Activated T-helper 2 cell treated with anti-CD3 and anti-CD28 coated beads, Interferon-gamma antibody, Interleukin-2, Interleukin-4, amounts not matched to agents 10 μg/mL and 5 μg/mL and 100 μg/mL, durations not matched to agents 14 hours and 24 hours and 36 hours (primary cell): ENCODE data around the gene TRAF3. TPM values are rescaled to one million over a fixed set of nuclear protein-coding genes. Genes with fewer than 3 reads are reported as not detected.
A peak's percentile ranks its signal among the peaks of the same experiment; 100 is the strongest.
"Not testable (repeated sequence)": the region's sequence is repeated elsewhere in the genome, so short reads cannot be mapped to it uniquely, and the experiment has no call there.

ENCODE experiments used
- DNase-seq: peaks from one replicate; pipeline ENCODE4 v3.0.0; 2021; ENCODE audit warnings: low spot score
- H3K27ac Mint-ChIP-seq: one replicate; pipeline ENCODE4 v1.8.0; 2021; ENCODE audit warnings: mixed read lengths
- H3K27me3 Mint-ChIP-seq: one replicate; pipeline ENCODE4 v1.8.0; 2021; ENCODE audit warnings: low read depth, mixed read lengths
- H3K36me3 Mint-ChIP-seq: one replicate; pipeline ENCODE4 v1.8.0; 2021; ENCODE audit warnings: low read depth, mixed read lengths
- H3K4me1 Mint-ChIP-seq: one replicate; pipeline ENCODE4 v1.8.0; 2021; ENCODE audit warnings: low read depth, mixed read lengths
- H3K4me3 Mint-ChIP-seq: one replicate; pipeline ENCODE4 v1.8.0; 2021; ENCODE audit warnings: low read depth, mild to moderate bottlenecking, moderate library complexity, mixed read lengths
- H3K9me3 Mint-ChIP-seq: one replicate; pipeline ENCODE4 v1.8.0; 2021; ENCODE audit warnings: mixed read lengths
- intact Hi-C: fragments of 100-400 bp; cut with micrococcal nuclease; formaldehyde crosslinking; loops from one replicate; pipeline ENCODE4 v1.15.1; 2023
- total RNA-seq: library from RNA; stranded (reverse); gene quantifications from 2 replicates; pipeline ENCODE4 v1.2.3, GENCODE V29; 2022

TRAF3 gene
- total RNA-seq, 1 donor from 2014 or later = 67.8 TPM

DNA sequence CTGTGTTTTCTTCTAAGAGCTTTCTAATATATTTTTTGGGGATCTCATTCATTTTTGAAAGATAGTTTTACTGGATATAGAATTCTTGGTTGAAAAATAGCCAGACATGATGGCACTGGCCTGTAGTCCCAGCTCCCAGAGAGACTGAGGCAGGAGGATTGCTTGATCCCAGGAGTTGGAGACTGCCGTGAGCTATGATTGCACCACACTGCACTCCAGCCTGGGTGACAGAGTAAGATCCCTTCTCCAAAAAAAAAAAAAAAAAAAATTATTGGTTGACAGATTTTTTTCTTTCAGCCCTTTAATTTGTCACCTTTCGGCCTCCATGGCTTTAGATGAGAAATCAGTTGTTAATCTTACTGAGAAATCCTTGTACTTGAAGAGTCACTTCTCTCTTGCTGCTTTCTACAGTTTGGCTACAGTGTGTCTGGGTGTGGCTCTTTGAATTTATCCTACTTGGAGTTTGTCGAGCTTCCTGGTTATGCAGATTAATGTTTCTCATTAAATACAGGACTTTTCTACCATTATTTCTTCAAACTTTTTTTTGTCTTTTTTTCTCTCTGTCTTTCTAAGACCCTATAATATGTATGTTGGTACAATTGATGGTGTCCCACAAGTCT lies 85.0 kb downstream of the TRAF3 start:
- Mint-ChIP-seq H3K4me1 (no peaks in the 10 kb centered on the region), H3K27ac (no peak overlapping the region), H3K36me3 (peaks cover 88% of the 10 kb centered on the region), H3K27me3 (no peaks in the 10 kb centered on the region), H3K4me3 (no peak overlapping the region), H3K9me3 (peaks cover 39% of the 10 kb centered on the region)
- DNase-seq = no peak
- intact Hi-C loops = no loop called here

DNA sequence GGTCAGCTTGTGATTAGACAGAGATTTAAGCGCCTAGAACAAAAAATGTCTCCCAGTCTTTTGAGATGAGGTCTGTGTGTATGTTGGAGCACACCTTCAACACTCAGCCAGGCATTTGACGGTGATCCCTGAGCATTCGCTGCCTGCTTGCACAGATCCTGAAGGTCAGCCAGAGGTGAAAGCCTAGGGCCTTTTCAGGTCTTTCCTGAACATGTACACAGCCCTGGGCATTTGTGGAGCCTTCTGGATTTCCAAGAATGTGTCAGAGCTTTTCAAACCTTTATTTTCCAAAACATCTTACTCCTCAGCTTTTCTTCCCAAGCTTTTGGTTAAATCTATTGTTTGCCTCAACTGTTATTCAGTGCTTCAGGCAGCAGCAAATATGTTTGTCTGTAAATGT lies 86.1 kb downstream of the TRAF3 start:
- no peak overlapping the region for H3K27ac Mint-ChIP-seq
- intact Hi-C loops = no loop called here
- no peak overlapping the region for H3K4me3 Mint-ChIP-seq
- peaks cover 36% of the 10 kb centered on the region for H3K9me3 Mint-ChIP-seq
- no peaks in the 10 kb centered on the region for H3K27me3 Mint-ChIP-seq
- H3K36me3 Mint-ChIP-seq = peaks cover 85% of the 10 kb centered on the region
- H3K4me1 Mint-ChIP-seq = no peaks in the 10 kb centered on the region
- no peak for DNase-seq

DNA sequence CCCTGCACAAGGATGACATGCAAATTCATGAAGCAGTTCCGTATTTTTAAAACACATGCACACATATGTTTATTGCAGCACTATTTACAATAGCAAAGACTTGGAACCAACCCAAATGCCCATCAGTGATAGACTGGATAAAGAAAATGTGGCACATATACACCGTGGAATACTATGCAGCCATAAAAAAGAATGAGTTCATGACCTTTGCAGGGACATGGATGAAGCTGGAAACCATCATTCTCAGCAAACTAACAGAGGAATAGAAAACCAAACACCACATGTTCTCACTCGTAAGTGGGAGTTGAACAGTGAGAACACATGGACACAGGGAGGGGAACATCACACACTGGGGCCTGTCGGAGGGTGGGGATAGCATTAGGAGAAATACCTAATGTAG lies 88.7 kb downstream of the TRAF3 start:
- Mint-ChIP-seq H3K9me3 (peaks cover 21% of the 10 kb centered on the region), H3K36me3 (peaks cover 76% of the 10 kb centered on the region)
- intact Hi-C loops, H3K4me3 Mint-ChIP-seq, H3K27me3 Mint-ChIP-seq, DNase-seq, H3K27ac Mint-ChIP-seq, H3K4me1 Mint-ChIP-seq: not testable (repeated sequence)

DNA sequence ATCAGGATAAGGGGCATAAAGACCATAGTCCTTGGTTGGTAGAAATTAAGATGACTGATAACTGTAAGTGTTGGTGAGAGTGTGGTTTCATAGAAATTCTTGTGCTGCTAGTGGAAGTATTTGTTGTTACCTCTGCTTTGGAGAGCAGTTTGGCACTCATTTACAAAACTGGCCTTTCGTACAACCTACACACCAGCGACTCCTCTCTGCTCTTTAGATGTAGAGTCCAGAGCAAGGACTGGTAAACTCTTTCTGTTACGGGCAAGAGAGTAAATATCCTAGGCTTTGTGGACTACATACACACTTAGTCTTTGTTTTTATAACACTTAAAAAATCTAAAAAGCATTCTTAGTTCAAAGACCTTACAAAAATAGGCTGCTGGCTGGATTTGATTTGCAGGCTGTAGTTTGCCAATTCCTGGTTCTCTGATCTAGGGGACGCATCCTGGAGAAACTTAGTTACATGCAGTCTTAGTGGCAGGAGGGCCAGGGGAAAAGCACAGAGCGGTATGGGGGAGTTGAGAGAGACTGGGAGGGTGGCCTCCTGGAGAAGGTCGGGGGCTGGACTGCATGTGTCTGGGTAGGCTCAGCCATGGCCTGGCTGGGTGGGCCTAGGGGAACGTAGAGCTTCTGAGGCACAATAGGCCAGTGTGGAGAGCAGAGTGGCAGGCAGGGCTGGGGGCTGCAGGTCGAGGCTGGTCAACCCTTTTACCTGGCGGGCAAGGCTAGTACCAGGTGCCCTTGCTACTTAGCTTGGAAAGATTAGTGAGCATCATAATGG lies 89.9 kb downstream of the TRAF3 start:
- H3K9me3 Mint-ChIP-seq = peaks cover 12% of the 10 kb centered on the region
- H3K27ac Mint-ChIP-seq = no peak overlapping the region
- H3K4me3 Mint-ChIP-seq = no peak overlapping the region
- no peaks in the 10 kb centered on the region for H3K27me3 Mint-ChIP-seq
- no peak for DNase-seq
- peaks cover 73% of the 10 kb centered on the region for H3K36me3 Mint-ChIP-seq
- peaks cover 6% of the 10 kb centered on the region for H3K4me1 Mint-ChIP-seq
- intact Hi-C loops = no loop called here

DNA sequence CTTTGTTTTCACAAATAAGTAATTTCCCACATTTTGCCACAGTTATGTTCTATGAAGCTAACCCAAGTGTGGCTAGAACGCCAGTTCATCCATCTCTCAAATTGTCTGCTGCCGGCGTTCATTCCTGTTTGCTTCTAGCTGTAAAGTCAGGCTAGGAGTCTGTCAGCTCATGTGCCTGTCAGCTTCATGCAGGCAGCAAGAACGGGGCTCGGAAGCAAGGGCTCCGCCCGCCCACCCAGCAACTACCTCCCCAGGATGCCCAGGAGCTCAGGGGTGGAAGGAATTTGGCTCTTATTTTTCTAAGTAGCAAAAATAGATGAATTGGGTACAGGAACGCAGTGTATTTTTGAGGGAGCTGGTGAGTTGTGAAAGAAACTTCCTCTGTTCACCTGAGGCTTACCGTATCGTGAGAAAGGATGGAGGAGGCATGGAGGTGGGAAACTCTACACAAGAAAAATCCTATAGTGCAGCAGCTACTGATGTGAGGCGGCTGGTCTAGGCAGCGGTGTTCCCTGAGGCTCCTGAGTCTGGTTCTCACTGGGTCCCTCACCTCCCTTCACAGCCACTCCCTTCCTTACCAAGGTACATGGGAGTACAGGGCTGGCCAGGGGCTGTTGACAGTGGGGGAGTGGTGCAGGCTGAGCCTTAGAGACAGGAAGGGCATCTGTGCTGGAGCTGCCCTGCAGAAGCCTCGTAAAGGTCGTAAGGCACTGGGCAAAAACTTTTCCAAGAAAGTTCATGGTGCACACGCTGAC lies 90.8 kb downstream of the TRAF3 start:
- Mint-ChIP-seq H3K27ac (no peak overlapping the region), H3K27me3 (no peaks in the 10 kb centered on the region), H3K4me3 (no peak overlapping the region), H3K36me3 (peaks cover 71% of the 10 kb centered on the region), H3K4me1 (peaks cover 6% of the 10 kb centered on the region), H3K9me3 (peaks cover 5% of the 10 kb centered on the region)
- DNase-seq = no peak
- intact Hi-C loops = no loop called here

- DNase-seq = no peak
- intact Hi-C loops = no loop called here
- Mint-ChIP-seq H3K27ac (no peak overlapping the region), H3K27me3 (no peaks in the 10 kb centered on the region), H3K4me1 (peaks cover 6% of the 10 kb centered on the region), H3K9me3 (no peaks in the 10 kb centered on the region), H3K36me3 (peaks cover 72% of the 10 kb centered on the region), H3K4me3 (no peak overlapping the region)
Observed at GRCh38 chr14:102868956-102869547, 91.8 kb downstream of the TRAF3 start.

DNA sequence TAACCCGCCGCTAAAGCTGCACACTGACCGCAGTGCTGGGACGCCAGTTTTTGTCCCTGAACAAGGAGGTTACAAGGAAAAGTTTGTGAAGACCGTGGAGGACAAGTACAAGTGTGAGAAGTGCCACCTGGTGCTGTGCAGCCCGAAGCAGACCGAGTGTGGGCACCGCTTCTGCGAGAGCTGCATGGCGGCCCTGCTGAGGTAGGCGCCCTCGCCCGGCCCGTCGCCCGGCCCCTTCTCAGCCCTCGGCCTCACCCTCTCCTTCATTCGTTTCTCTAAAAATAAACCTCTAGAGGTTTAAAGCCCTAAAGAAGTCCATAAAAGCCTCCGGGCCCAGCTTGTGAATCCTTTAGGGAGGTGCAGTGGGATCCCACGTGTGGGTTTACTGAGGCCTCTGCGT lies 93.0 kb downstream of the TRAF3 start:
- DNase-seq = no peak
- peaks cover 6% of the 10 kb centered on the region for H3K4me1 Mint-ChIP-seq
- intact Hi-C loops = no loop called here
- no peaks in the 10 kb centered on the region for H3K27me3 Mint-ChIP-seq
- H3K4me3 Mint-ChIP-seq = no peak overlapping the region
- no peaks in the 10 kb centered on the region for H3K9me3 Mint-ChIP-seq
- H3K36me3 Mint-ChIP-seq = peaks cover 63% of the 10 kb centered on the region
- peak overlapping the region; percentile 55 for H3K27ac Mint-ChIP-seq

GRCh38 chr14:102870994-102871831 lies 94.0 kb downstream of the TRAF3 start:
- intact Hi-C loops = no loop called here
- peak overlapping the region; percentile 68 for H3K27ac Mint-ChIP-seq
- H3K4me3 Mint-ChIP-seq = no peak overlapping the region
- no peaks in the 10 kb centered on the region for H3K9me3 Mint-ChIP-seq
- H3K36me3 Mint-ChIP-seq = peaks cover 56% of the 10 kb centered on the region
- no peaks in the 10 kb centered on the region for H3K27me3 Mint-ChIP-seq
- DNase-seq = no peak
- peaks cover 6% of the 10 kb centered on the region for H3K4me1 Mint-ChIP-seq

DNA sequence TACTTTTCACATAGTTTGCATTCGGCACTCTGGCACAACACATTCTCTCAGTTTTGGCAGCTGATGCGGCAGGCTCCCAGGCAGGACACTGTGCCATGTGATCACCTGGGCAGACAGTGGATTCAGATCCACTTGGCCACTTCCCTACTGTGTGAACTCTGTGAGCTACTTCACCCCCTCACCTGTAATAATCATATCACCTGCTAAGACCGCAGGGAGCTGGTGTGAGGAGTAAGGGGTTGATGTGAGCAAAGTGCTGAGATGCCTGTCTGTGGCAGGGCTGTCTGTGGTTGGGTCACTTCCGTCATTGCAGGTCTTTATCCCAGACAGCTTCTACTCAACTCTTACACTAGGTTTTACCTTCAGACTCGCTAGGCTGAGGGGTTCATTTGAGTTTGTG lies 94.8 kb downstream of the TRAF3 start:
- no peak overlapping the region for H3K4me3 Mint-ChIP-seq
- no peaks in the 10 kb centered on the region for H3K9me3 Mint-ChIP-seq
- no peak for DNase-seq
- intact Hi-C loops = no loop called here
- H3K27me3 Mint-ChIP-seq = no peaks in the 10 kb centered on the region
- H3K4me1 Mint-ChIP-seq = peaks cover 6% of the 10 kb centered on the region
- H3K36me3 Mint-ChIP-seq = peaks cover 52% of the 10 kb centered on the region
- H3K27ac Mint-ChIP-seq = peak overlapping the region; percentile 68

- no peaks in the 10 kb centered on the region for H3K27me3 Mint-ChIP-seq
- no peak overlapping the region for H3K27ac Mint-ChIP-seq
- DNase-seq = no peak
- intact Hi-C loops = no loop called here
- H3K9me3 Mint-ChIP-seq = no peaks in the 10 kb centered on the region
- H3K36me3 Mint-ChIP-seq = peaks cover 42% of the 10 kb centered on the region
- H3K4me3 Mint-ChIP-seq = no peak overlapping the region
- H3K4me1 Mint-ChIP-seq = peaks cover 6% of the 10 kb centered on the region
Observed at GRCh38 chr14:102873131-102873530, 95.9 kb downstream of the TRAF3 start.

- no peaks in the 10 kb centered on the region for H3K9me3 Mint-ChIP-seq
- peaks cover 6% of the 10 kb centered on the region for H3K4me1 Mint-ChIP-seq
- DNase-seq = no peak
- H3K36me3 Mint-ChIP-seq = peaks cover 38% of the 10 kb centered on the region
- no peaks in the 10 kb centered on the region for H3K27me3 Mint-ChIP-seq
- intact Hi-C loops = no loop called here
- no peak overlapping the region for H3K4me3 Mint-ChIP-seq
- H3K27ac Mint-ChIP-seq = no peak overlapping the region
Observed at GRCh38 chr14:102873546-102874061, 96.4 kb downstream of the TRAF3 start.

DNA sequence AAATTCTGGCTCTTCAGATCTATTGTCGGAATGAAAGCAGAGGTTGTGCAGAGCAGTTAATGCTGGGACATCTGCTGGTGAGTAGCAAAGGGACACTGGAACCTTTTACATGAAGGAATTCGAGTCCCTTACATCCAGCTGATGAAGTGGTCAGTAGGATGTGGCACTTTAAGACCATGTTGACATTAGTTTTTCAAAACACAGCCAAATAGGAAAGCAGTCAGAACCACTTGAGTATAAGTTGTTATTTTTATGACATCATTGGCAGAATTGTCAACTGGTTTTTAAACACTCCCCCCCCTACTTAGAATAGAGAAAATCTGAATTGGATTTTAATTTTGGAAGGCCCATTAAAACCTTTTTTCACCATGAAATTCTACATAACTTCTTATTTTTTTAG lies 98.4 kb downstream of the TRAF3 start:
- intact Hi-C loops = no loop called here
- Mint-ChIP-seq H3K27ac (no peak overlapping the region), H3K27me3 (no peaks in the 10 kb centered on the region), H3K4me1 (peaks cover 5% of the 10 kb centered on the region), H3K36me3 (peaks cover 35% of the 10 kb centered on the region), H3K4me3 (no peak overlapping the region), H3K9me3 (no peaks in the 10 kb centered on the region)
- DNase-seq = no peak
